Transverse colon (tissue), 4 donors: ENCODE results near the gene KLHDC4. TPM values are rescaled to one million over a fixed set of nuclear protein-coding genes. Genes with fewer than 3 reads are reported as not detected.
"Not testable (repeated sequence)": the region's sequence is repeated elsewhere in the genome, so short reads cannot be mapped to it uniquely, and the experiment has no call there.

Experiments used
- DNase-seq: peaks from one replicate; pipeline ENCODE4 v3.0.0-alpha.2; 2019
- H3K27ac ChIP-seq, 4 donors: fragments of 200-600 bp; sonication (generic); 2 replicates each; pipeline ENCODE4 v1.5.1; 2016 to 2018; ENCODE audit warnings: inconsistent platforms in 4 of 4
- H3K27me3 ChIP-seq: fragments of 200-600 bp; sonication (generic); 2 replicates; pipeline ENCODE4 v1.5.1; 2017; ENCODE audit warnings: inconsistent platforms
- H3K36me3 ChIP-seq, 4 donors: fragments of 200-600 bp; sonication (generic); 2 replicates each; pipeline ENCODE4 v1.5.1; 2017 to 2019; ENCODE audit warnings: inconsistent platforms in 4 of 4
- H3K4me1 ChIP-seq, 4 donors: fragments of 200-600 bp; sonication (generic); 2 replicates each; pipeline ENCODE4 v1.5.1; 2017 to 2020; ENCODE audit warnings: inconsistent platforms in 4 of 4
- H3K4me3 ChIP-seq, 4 donors: fragments of 200-600 bp; sonication (generic); 1 replicate in 1 of 4; 2 replicates in 3 of 4; pipeline versions ENCODE4 v1.5.1 to v1.6.1; 2017 to 2019; ENCODE audit warnings: inconsistent platforms in 4 of 4
- H3K9me3 ChIP-seq, 2 donors: fragments of 200-600 bp; sonication (generic); 2 replicates each; pipeline ENCODE4 v1.5.1; 2017 to 2019; ENCODE audit warnings: inconsistent platforms in 2 of 2
- CTCF ChIP-seq, 5 experiments: fragments of 200-600 bp in 3 of 5; fragments of 450-650 bp in 2 of 5; sonication (generic) in 3 of 5; IDR thresholded peaks; 1 replicate in 2 of 5; 2 replicates in 3 of 5; pipeline ENCODE4 v1.5.1; 2016 to 2017; ENCODE audit warnings: antibody characterized with exemption in 5 of 5, inconsistent platforms in 3 of 5, mild to moderate bottlenecking in 2 of 5, moderate library complexity in 1 of 5
- EP300 ChIP-seq: sonication (generic); formaldehyde crosslinking; IDR thresholded peaks from one replicate; pipeline ENCODE4 v1.6.1; 2017; ENCODE audit warnings: antibody characterized with exemption, low read depth
- POLR2A ChIP-seq: fragments of 450-650 bp; IDR thresholded peaks from one replicate; pipeline ENCODE4 v1.6.1; 2016; ENCODE audit warnings: antibody characterized with exemption, mild to moderate bottlenecking, moderate library complexity
- POLR2AphosphoS5 ChIP-seq, 3 donors: sonication (generic); formaldehyde crosslinking; IDR thresholded peaks; one replicate each; pipeline ENCODE4 v1.6.1; 2016; ENCODE audit warnings: antibody characterized with exemption in 3 of 3
- whole genome bisulfite sequencing, 2 donors: methylation state at CpG; one replicate each; pipeline ENCODE4 v1.1.5; 2018; ENCODE audit warnings: low coverage in 1 of 2; 5-methylcytosine and 5-hydroxymethylcytosine counted together
- in situ Hi-C, 4 donors: fragments of 200-750 bp; cut with MboI; loops; one replicate each; pipeline versions ENCODE4 v1.15.0 to v1.15.1; 2017; ENCODE audit warnings: low sequenced_read_pairs in 3 of 4, low pct_ligation_motif_present in 1 of 4, low pct_unique_long_range_greater_than_20kb in 1 of 4
- intact Hi-C: fragments of 100-400 bp; cut with DNase I; formaldehyde crosslinking; loops from one replicate; pipeline ENCODE4 v1.15.1; 2023; ENCODE audit warnings: low total_unique reads
- total RNA-seq, 4 donors: library from RNA; depleted of rRNA; stranded (reverse); fragments of >200 nt; gene quantifications; one replicate each; pipeline ENCODE4 v1.1.0, GENCODE V29; 2016

The KLHDC4 gene
- total RNA-seq, result 100 to 1,000 TPM in 1 of 4 donors, 10 to 100 TPM in 3; 45.2 to 193 (median 57.4) TPM

- WGBS, 2 donors, result 2% methylated on average over 58 of the region's 60 CpGs; no CpG with 5 or more reads in 1 of the 2 donors
- Histone ChIP-seq H3K4me3 (peak within 1 kb of the TSS; percentile 66 to 97 (median 96)), H3K9me3 (no peaks in the 10 kb centered on the region), H3K36me3 (no peaks in the 10 kb centered on the region), H3K27me3 (no peaks in the 10 kb centered on the region), H3K4me1 (peaks cover 4 to 27% (median 16%) of the 10 kb centered on the region in 4 donors), H3K27ac (peak within 1 kb of the TSS; percentile 86 to 96 (median 94))
- in situ Hi-C loops (loop anchor here in 1 of 4 donors (25.0 kb wide), 1 partner anchor 354 kb away; no protein-coding TSS in a partner anchor), intact Hi-C loops (no loop called here)
- TF ChIP-seq POLR2AphosphoS5 (IDR thresholded peaks at IDR 0.05) (peak; percentile 81 to 90 (median 84)), POLR2A (peak; percentile 82), CTCF (IDR thresholded peaks at IDR 0.05) (no peak), EP300 (no peak)
- peak; percentile 94 for DNase-seq
These were observed at the start of gene KLHDC4 for GRCh38 chr16:87765776-87766484. TSS of gene KLHDC4 (minus strand) at chr16:87765986. CDS start at chr16:87765890, 96 bp downstream.

GRCh38 chr16:87815567-87815966 is 49.8 kb upstream of the KLHDC4 start:
- H3K27ac ChIP-seq, result no peak overlapping the region
- H3K36me3 ChIP-seq, result no peaks in the 10 kb centered on the region
- intact Hi-C loops, result no loop called here
- no peaks in the 10 kb centered on the region for H3K4me1 ChIP-seq
- peaks cover 13 to 15% of the 10 kb centered on the region in 2 donors for H3K9me3 ChIP-seq
- no peak overlapping the region for H3K4me3 ChIP-seq
- H3K27me3 ChIP-seq, result no peaks in the 10 kb centered on the region
- no peak for TF ChIP-seq POLR2A
- no peak for TF ChIP-seq EP300
- no peak for TF ChIP-seq POLR2AphosphoS5 (IDR thresholded peaks at IDR 0.05)
- TF ChIP-seq CTCF (IDR thresholded peaks at IDR 0.05), result no peak
- in situ Hi-C loops, result no loop called here
- no peak for DNase-seq
- 79% methylated on average over 5 of the region's 5 CpGs; no CpG with 5 or more reads in 1 of the 2 donors for WGBS, 2 donors

- WGBS, 2 donors, result 70 to 75% methylated on average over 6 to 10 of the region's 10 CpGs
- DNase-seq, result no peak
- in situ Hi-C loops (no loop called here), intact Hi-C loops (no loop called here)
- peaks cover 0 to 3% (median 1%) of the 10 kb centered on the region in 4 donors for H3K4me1 ChIP-seq
- no peak overlapping the region for H3K4me3 ChIP-seq
- no peak overlapping the region for H3K27ac ChIP-seq
- no peak for TF ChIP-seq CTCF (IDR thresholded peaks at IDR 0.05)
- TF ChIP-seq POLR2AphosphoS5 (IDR thresholded peaks at IDR 0.05), result no peak
- no peak for TF ChIP-seq POLR2A
- TF ChIP-seq EP300, result no peak
- H3K36me3 ChIP-seq, result no peaks in the 10 kb centered on the region
- peaks cover 1 to 3% of the 10 kb centered on the region in 2 donors for H3K9me3 ChIP-seq
- no peaks in the 10 kb centered on the region for H3K27me3 ChIP-seq
These were observed 46.4 kb upstream of the KLHDC4 start for GRCh38 chr16:87812200-87812656.

GRCh38 chr16:87811454-87811853 is 45.7 kb upstream of the KLHDC4 start:
- H3K9me3 ChIP-seq, in situ Hi-C loops, H3K27me3 ChIP-seq, H3K4me3 ChIP-seq, DNase-seq, H3K36me3 ChIP-seq, intact Hi-C loops: not testable (repeated sequence)
- 57% methylated on average over 1 of the region's 1 CpG; no CpG with 5 or more reads in 1 of the 2 donors for whole genome bisulfite sequencing, 2 donors
- peaks cover 4 to 10% (median 9%) of the 10 kb centered on the region in 4 donors for H3K4me1 ChIP-seq
- H3K27ac ChIP-seq, result peak overlapping the region in 1 of 4 donors; percentile 25
